KMS-11 (cell line): ENCODE data around the gene CMBL.
"Not testable (repeated sequence)": the region's sequence is repeated elsewhere in the genome, so short reads cannot be mapped to it uniquely, and the experiment has no call there.

Experiments used
- H2AFZ ChIP-seq: fragments of 200-600 bp; sonication (generic); 2 replicates; pipeline ENCODE4 v1.6.1; 2016; ENCODE audit warnings: antibody characterized with exemption, mixed run types, low read depth
- H3K27ac ChIP-seq: fragments of 200-600 bp; sonication (generic); 2 replicates; pipeline ENCODE4 v1.6.1; 2016; ENCODE audit warnings: mild to moderate bottlenecking, mixed run types
- H3K27me3 ChIP-seq: fragments of 200-600 bp; sonication (generic); 2 replicates; pipeline ENCODE4 v1.6.1; 2017; ENCODE audit warnings: mild to moderate bottlenecking, low read depth, mixed run types, moderate library complexity; ENCODE audit not compliant: insufficient read depth
- H3K36me3 ChIP-seq: fragments of 200-600 bp; sonication (generic); 2 replicates; pipeline ENCODE4 v1.6.1; 2017; ENCODE audit warnings: mild to moderate bottlenecking, mixed run types; ENCODE audit not compliant: insufficient read depth
- H3K4me1 ChIP-seq: fragments of 200-600 bp; sonication (generic); 2 replicates; pipeline ENCODE4 v1.6.1; 2016; ENCODE audit warnings: mild to moderate bottlenecking, low read depth, mixed run types; ENCODE audit not compliant: poor library complexity, severe bottlenecking
- H3K4me2 ChIP-seq: fragments of 200-600 bp; sonication (generic); 2 replicates; pipeline ENCODE4 v1.7.0; 2016; ENCODE audit warnings: mild to moderate bottlenecking, mixed run types
- H3K4me3 ChIP-seq: fragments of 200-600 bp; sonication (generic); IDR thresholded peaks from 2 replicates; pipeline ENCODE4 v1.6.1; 2017; ENCODE audit warnings: low read depth, low read length, mixed read lengths; ENCODE audit not compliant: insufficient read depth
- H3K79me2 ChIP-seq: fragments of 200-600 bp; sonication (generic); 2 replicates; pipeline ENCODE4 v1.6.1; 2016; ENCODE audit warnings: low read depth, mixed run types; ENCODE audit not compliant: insufficient read depth
- H3K9ac ChIP-seq: fragments of 200-600 bp; sonication (generic); 2 replicates; pipeline ENCODE4 v1.6.1; 2016; ENCODE audit warnings: mild to moderate bottlenecking, mixed run types
- H4K20me1 ChIP-seq: fragments of 200-600 bp; sonication (generic); 2 replicates; pipeline ENCODE4 v1.6.1; 2016; ENCODE audit warnings: mild to moderate bottlenecking, mixed run types; ENCODE audit not compliant: insufficient read depth
- CTCF ChIP-seq: fragments of 200-600 bp; sonication (generic); conservative IDR thresholded peaks from 2 replicates; pipeline ENCODE4 v1.6.1; 2017; ENCODE audit warnings: low read depth, mild to moderate bottlenecking, antibody characterized with exemption, low read length, moderate library complexity, mixed read lengths

Gene CMBL

GRCh38 chr5:10286862-10287227 lies 20.9 kb downstream of the CMBL start:
- TF ChIP-seq CTCF = no peak
- no peak overlapping the region for H3K27ac ChIP-seq
- no peaks in the 10 kb centered on the region for H3K79me2 ChIP-seq
- H3K27me3 ChIP-seq = no peaks in the 10 kb centered on the region
- no peak overlapping the region for H3K4me2 ChIP-seq
- no peak overlapping the region for H3K9ac ChIP-seq
- no peaks in the 10 kb centered on the region for H3K36me3 ChIP-seq
- no peaks in the 10 kb centered on the region for H4K20me1 ChIP-seq
- H3K4me1 ChIP-seq = peaks cover 65% of the 10 kb centered on the region
- H3K4me3 ChIP-seq = no peak overlapping the region
- H2AFZ ChIP-seq = no peak overlapping the region

- Histone ChIP-seq H4K20me1 (no peaks in the 10 kb centered on the region), H3K36me3 (no peaks in the 10 kb centered on the region), H2AFZ (no peak overlapping the region), H3K4me1 (peaks cover 65% of the 10 kb centered on the region), H3K4me3 (no peak overlapping the region), H3K27me3 (no peaks in the 10 kb centered on the region), H3K9ac (no peak overlapping the region), H3K79me2 (no peaks in the 10 kb centered on the region), H3K4me2 (no peak overlapping the region; the same call in 1 of the 2 replicates), H3K27ac (no peak overlapping the region)
- no peak for TF ChIP-seq CTCF
These were observed 21.4 kb downstream of the CMBL start for GRCh38 chr5:10286162-10286861.

- H3K27me3 ChIP-seq, H3K79me2 ChIP-seq, H2AFZ ChIP-seq, H3K4me2 ChIP-seq, H3K27ac ChIP-seq, H4K20me1 ChIP-seq, H3K36me3 ChIP-seq, H3K4me3 ChIP-seq, H3K9ac ChIP-seq: not testable (repeated sequence)
- peaks cover 65% of the 10 kb centered on the region for H3K4me1 ChIP-seq
These were observed 22.3 kb downstream of the CMBL start for GRCh38 chr5:10285362-10285761.

- H3K4me1 ChIP-seq = peaks cover 57% of the 10 kb centered on the region
- H4K20me1 ChIP-seq = no peaks in the 10 kb centered on the region
- peak; percentile 98 for TF ChIP-seq CTCF
- no peaks in the 10 kb centered on the region for H3K36me3 ChIP-seq
- no peaks in the 10 kb centered on the region for H3K27me3 ChIP-seq
- peak overlapping the region; percentile 14; the same call in 1 of the 2 replicates for H3K9ac ChIP-seq
- peak overlapping the region; percentile 46 for H3K4me2 ChIP-seq
- no peak overlapping the region for H3K4me3 ChIP-seq
- peak overlapping the region; percentile 58 for H2AFZ ChIP-seq
- H3K79me2 ChIP-seq = no peaks in the 10 kb centered on the region
- H3K27ac ChIP-seq = peak overlapping the region; percentile 31; the same call in 1 of the 2 replicates
These were observed 23.6 kb downstream of the CMBL start for GRCh38 chr5:10283927-10284635.
